HG03457 (cell line): ENCODE measurements around the gene SPOUT1.
"Not testable (repeated sequence)": the region's sequence is repeated elsewhere in the genome, so short reads cannot be mapped to it uniquely, and the experiment has no call there.

Experiments used
- ATAC-seq: cut with Tn5 transposase; IDR thresholded peaks from one replicate; pipeline ENCODE4 v1.9.1; 2021; ENCODE audit warnings: moderate number of reproducible peaks; ENCODE audit not compliant: unreplicated experiment

Gene SPOUT1

GRCh38 chr9:128829477-128830251 is at the start of gene SPOUT1:
TSS of gene SPOUT1 (minus strand) at chr9:128829794. CDS start at chr9:128829780, 14 bp downstream.
- ATAC-seq: peak; percentile 87

- no peak for ATAC-seq
Measured at GRCh38 chr9:128877852-128878251, 48.3 kb upstream of the SPOUT1 start.

- ATAC-seq: not testable (repeated sequence)
Measured at GRCh38 chr9:128870941-128871265, 41.3 kb upstream of the SPOUT1 start.

GRCh38 chr9:128870128-128870940 is 40.7 kb upstream of the SPOUT1 start:
- no peak for ATAC-seq

GRCh38 chr9:128863647-128864046 is 34.1 kb upstream of the SPOUT1 start:
- ATAC-seq: no peak

GRCh38 chr9:128862401-128862851 is 32.8 kb upstream of the SPOUT1 start:
- ATAC-seq: no peak

GRCh38 chr9:128861501-128861900 is 31.9 kb upstream of the SPOUT1 start:
- ATAC-seq: no peak

- ATAC-seq: no peak
Measured at GRCh38 chr9:128860937-128861336, 31.3 kb upstream of the SPOUT1 start.

- not testable (repeated sequence) for ATAC-seq
Measured at GRCh38 chr9:128858476-128858875, 28.9 kb upstream of the SPOUT1 start.

- not testable (repeated sequence) for ATAC-seq
Measured at GRCh38 chr9:128854454-128854853, 24.9 kb upstream of the SPOUT1 start.

- ATAC-seq: not testable (repeated sequence)
Measured at GRCh38 chr9:128852646-128853045, 23.1 kb upstream of the SPOUT1 start.

- not testable (repeated sequence) for ATAC-seq
Measured at GRCh38 chr9:128851779-128852600, 22.4 kb upstream of the SPOUT1 start.

GRCh38 chr9:128851024-128851423 is 21.4 kb upstream of the SPOUT1 start:
- ATAC-seq: not testable (repeated sequence)

GRCh38 chr9:128847803-128848202 is 18.2 kb upstream of the SPOUT1 start:
- ATAC-seq: no peak

- no peak for ATAC-seq
Measured at GRCh38 chr9:128846680-128847030, 17.1 kb upstream of the SPOUT1 start.

- ATAC-seq: no peak
Measured at GRCh38 chr9:128845186-128845931, 15.8 kb upstream of the SPOUT1 start.

- ATAC-seq: not testable (repeated sequence)
Measured at GRCh38 chr9:128843171-128843570, 13.6 kb upstream of the SPOUT1 start.

- no peak for ATAC-seq
Measured at GRCh38 chr9:128841694-128842492, 12.3 kb upstream of the SPOUT1 start.

- no peak for ATAC-seq
Measured at GRCh38 chr9:128840524-128840923, 10.9 kb upstream of the SPOUT1 start.

GRCh38 chr9:128838338-128838737 is 8.7 kb upstream of the SPOUT1 start:
- no peak for ATAC-seq
